ENCODE results near the gene PTPRO.

The PTPRO gene

GRCh38 chr12:15497671-15498292 is 175.5 kb downstream of the PTPRO start:
- FAIRE-seq (no peak), DNase-seq (ENCODE audit: insufficient read length, low spot score) (no peak)
- TF ChIP-seq, protein P1, sequence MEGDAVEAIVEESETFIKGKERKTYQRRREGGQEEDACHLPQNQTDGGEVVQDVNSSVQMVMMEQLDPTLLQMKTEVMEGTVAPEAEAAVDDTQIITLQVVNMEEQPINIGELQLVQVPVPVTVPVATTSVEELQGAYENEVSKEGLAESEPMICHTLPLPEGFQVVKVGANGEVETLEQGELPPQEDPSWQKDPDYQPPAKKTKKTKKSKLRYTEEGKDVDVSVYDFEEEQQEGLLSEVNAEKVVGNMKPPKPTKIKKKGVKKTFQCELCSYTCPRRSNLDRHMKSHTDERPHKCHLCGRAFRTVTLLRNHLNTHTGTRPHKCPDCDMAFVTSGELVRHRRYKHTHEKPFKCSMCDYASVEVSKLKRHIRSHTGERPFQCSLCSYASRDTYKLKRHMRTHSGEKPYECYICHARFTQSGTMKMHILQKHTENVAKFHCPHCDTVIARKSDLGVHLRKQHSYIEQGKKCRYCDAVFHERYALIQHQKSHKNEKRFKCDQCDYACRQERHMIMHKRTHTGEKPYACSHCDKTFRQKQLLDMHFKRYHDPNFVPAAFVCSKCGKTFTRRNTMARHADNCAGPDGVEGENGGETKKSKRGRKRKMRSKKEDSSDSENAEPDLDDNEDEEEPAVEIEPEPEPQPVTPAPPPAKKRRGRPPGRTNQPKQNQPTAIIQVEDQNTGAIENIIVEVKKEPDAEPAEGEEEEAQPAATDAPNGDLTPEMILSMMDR (IDR thresholded peaks at IDR 0.05; ENCODE audit: insufficient read depth, missing control alignments): no peak

DNA sequence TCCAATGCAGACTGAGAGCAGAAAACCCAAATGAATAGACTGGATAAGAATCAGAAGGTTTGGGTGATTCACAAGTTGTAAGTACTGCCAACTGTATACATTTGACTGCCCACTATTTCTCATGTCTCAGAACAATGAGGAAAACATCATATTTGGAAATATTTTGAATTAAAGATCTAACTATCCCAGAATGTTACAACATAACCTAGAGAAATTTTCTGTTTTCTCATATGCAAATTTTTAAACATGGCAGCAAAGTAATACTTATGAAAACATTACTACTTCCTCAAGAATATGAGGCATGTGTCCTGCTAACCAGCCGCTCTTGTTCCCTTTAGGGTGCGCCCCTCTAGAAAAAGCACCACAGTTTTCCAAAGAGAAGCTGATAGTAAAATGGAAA is 179.9 kb downstream of the PTPRO start:
- no peak for FAIRE-seq
- DNase-seq (ENCODE audit: insufficient read length, low spot score): no peak

DNA sequence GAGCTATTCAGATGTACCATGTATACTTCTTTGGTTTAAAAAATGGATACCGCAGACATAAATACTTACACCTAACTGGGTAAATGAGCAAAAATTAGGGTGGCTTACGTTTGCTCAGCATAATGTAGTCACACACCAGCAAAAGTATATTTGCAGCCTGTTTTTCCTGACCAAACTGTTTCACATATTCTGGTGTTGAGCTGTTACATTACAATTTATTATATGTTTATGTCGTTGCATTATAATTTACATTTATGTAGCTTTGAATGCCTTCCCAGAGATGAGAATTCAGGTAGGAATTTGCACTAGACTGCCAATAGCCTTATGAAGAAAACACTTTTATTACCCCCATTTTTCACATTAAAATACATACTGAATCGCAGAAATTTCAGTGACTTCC is 183.3 kb downstream of the PTPRO start:
- FAIRE-seq: no peak
- TF ChIP-seq, protein P1 (IDR thresholded peaks at IDR 0.05; ENCODE audit: insufficient read depth, missing control alignments): no peak
- DNase-seq (ENCODE audit: insufficient read length, low spot score): no peak

More for the DNA sequence above, 179.9 kb downstream of the PTPRO start:
- TF ChIP-seq, protein P1 (IDR thresholded peaks at IDR 0.05; ENCODE audit: insufficient read depth, missing control alignments): no peak

- TF ChIP-seq, protein P1 (IDR thresholded peaks at IDR 0.05; ENCODE audit: insufficient read depth, missing control alignments): no peak
- no peak for DNase-seq (ENCODE audit: insufficient read length, low spot score)
- no peak for FAIRE-seq
Measured at GRCh38 chr12:15515010-15515409, 192.7 kb downstream of the PTPRO start.

- FAIRE-seq (no peak), DNase-seq (ENCODE audit: insufficient read length, low spot score) (no peak)
- TF ChIP-seq, protein P1 (IDR thresholded peaks at IDR 0.05; ENCODE audit: insufficient read depth, missing control alignments): no peak
Measured at GRCh38 chr12:15520083-15520482, 197.8 kb downstream of the PTPRO start.

DNA sequence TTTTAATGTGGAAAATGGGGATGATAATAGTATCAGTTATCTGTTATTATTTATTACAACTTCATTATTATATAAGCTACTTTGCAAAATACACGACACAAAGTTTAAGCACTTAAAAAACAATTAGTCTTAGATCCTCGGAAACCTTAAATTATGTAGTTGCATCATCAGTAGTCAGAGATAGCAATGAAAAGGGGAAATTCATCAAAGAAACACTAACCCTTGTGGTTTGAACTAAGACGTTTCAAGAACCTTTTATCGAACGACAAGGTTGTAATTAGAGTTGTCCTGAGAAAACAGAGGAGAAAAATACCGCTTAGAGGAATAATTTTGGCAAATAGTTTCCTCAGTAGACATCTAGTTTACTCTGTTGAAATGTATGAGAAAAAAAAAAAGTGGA is 198.5 kb downstream of the PTPRO start:
- FAIRE-seq (no peak), DNase-seq (ENCODE audit: insufficient read length, low spot score) (no peak)
- TF ChIP-seq, protein P1 (IDR thresholded peaks at IDR 0.05; ENCODE audit: insufficient read depth, missing control alignments): no peak

GRCh38 chr12:15522574-15523187 is 200.4 kb downstream of the PTPRO start:
- FAIRE-seq (peak; percentile 93), DNase-seq (ENCODE audit: insufficient read length, low spot score) (no peak)
- TF ChIP-seq, protein P1 (IDR thresholded peaks at IDR 0.05; ENCODE audit: insufficient read depth, missing control alignments): peak; percentile 86
